SK-N-SH treated with all-trans-retinoic acid at 6 μM for 48 hours (cell line): ENCODE data around the gene MVB12B.

Experiments used
- ATAC-seq: fragments of 200-7000 bp; cut with Tn5 transposase; 3 replicates; pipeline ENCODE4 v1.9.1; 2020; ENCODE audit warnings: mild to moderate bottlenecking, moderate library complexity
- ARNTL ChIP-seq: fragments of 450-650 bp; formaldehyde crosslinking; IDR thresholded peaks from 2 replicates; pipeline ENCODE4 v1.5.0; 2020; ENCODE audit warnings: low read depth, mild to moderate bottlenecking, moderate library complexity, borderline replicate concordance
- BACH2 ChIP-seq: fragments of 250-450 bp; sonication (Bioruptor Pico); IDR thresholded peaks from 2 replicates; pipeline ENCODE4 v1.9.0; 2021; ENCODE audit warnings: mild to moderate bottlenecking, borderline replicate concordance
- CSDC2 ChIP-seq: fragments of 250-450 bp; sonication (Bioruptor Pico); IDR thresholded peaks from 2 replicates; pipeline ENCODE4 v1.5.0; 2020; ENCODE audit warnings: mild to moderate bottlenecking, moderate library complexity
- GLIS3 ChIP-seq: fragments of 250-450 bp; sonication (Bioruptor Pico); IDR thresholded peaks from 2 replicates; pipeline ENCODE4 v1.5.0; 2020; ENCODE audit warnings: mild to moderate bottlenecking, moderate library complexity
- ISL1 ChIP-seq: fragments of 250-450 bp; sonication (Bioruptor Pico); IDR thresholded peaks from 2 replicates; pipeline ENCODE4 v2.1.2; 2022; ENCODE audit warnings: mild to moderate bottlenecking, moderate library complexity
- OSR1 ChIP-seq: fragments of 250-450 bp; sonication (Bioruptor Pico); IDR thresholded peaks from 2 replicates; pipeline ENCODE4 v1.8.0; 2022; ENCODE audit warnings: moderate library complexity, mild to moderate bottlenecking, inconsistent platforms
- PPARA ChIP-seq: fragments of 250-450 bp; sonication (Bioruptor Pico); IDR thresholded peaks from 2 replicates; pipeline ENCODE4 v1.5.0; 2020; ENCODE audit warnings: mild to moderate bottlenecking, borderline replicate concordance
- RARB ChIP-seq: fragments of 250-450 bp; sonication (Bioruptor Pico); IDR thresholded peaks from 2 replicates; pipeline ENCODE4 v1.8.0; 2021; ENCODE audit warnings: mild to moderate bottlenecking, moderate library complexity
- SNAI2 ChIP-seq: fragments of 250-450 bp; sonication (Bioruptor Pico); IDR thresholded peaks from 2 replicates; pipeline ENCODE4 v1.5.0; 2020; ENCODE audit warnings: mild to moderate bottlenecking, moderate library complexity
- TCF4 ChIP-seq: fragments of 250-450 bp; sonication (Bioruptor Pico); IDR thresholded peaks from 2 replicates; pipeline ENCODE4 v1.8.0; 2021; ENCODE audit warnings: mild to moderate bottlenecking, moderate library complexity, borderline replicate concordance
- TOX ChIP-seq: fragments of 250-450 bp; sonication (Bioruptor Pico); IDR thresholded peaks from 2 replicates; pipeline ENCODE4 v1.8.0; 2021; ENCODE audit warnings: mild to moderate bottlenecking, moderate library complexity, borderline replicate concordance
- ZC3H10 ChIP-seq: fragments of 250-450 bp; sonication (Bioruptor Pico); IDR thresholded peaks from 2 replicates; pipeline ENCODE4 v1.5.1; 2021; ENCODE audit warnings: mild to moderate bottlenecking, moderate library complexity
- ZFP3 ChIP-seq: fragments of 250-450 bp; sonication (Bioruptor Pico); IDR thresholded peaks from 2 replicates; pipeline ENCODE4 v1.5.0; 2020; ENCODE audit warnings: mild to moderate bottlenecking, moderate library complexity
- ZFP30 ChIP-seq: fragments of 450-650 bp; formaldehyde crosslinking; IDR thresholded peaks from 2 replicates; pipeline ENCODE4 v1.5.0; 2022; ENCODE audit warnings: mild to moderate bottlenecking, moderate library complexity
- ZNF565 ChIP-seq: fragments of 450-650 bp; formaldehyde crosslinking; conservative IDR thresholded peaks from 2 replicates; pipeline ENCODE4 v1.5.0; 2020; ENCODE audit warnings: low read depth, mild to moderate bottlenecking, moderate library complexity
- TF ChIP-seq, protein P1 (sequence below): fragments of 250-450 bp; sonication (Bioruptor Pico); IDR thresholded peaks from 2 replicates; pipeline ENCODE4 v1.5.1; 2021; ENCODE audit warnings: mild to moderate bottlenecking, moderate library complexity
- TF ChIP-seq, protein P2 (sequence below): fragments of 250-450 bp; sonication (Bioruptor Pico); IDR thresholded peaks from 2 replicates; pipeline ENCODE4 v1.8.0; 2020; ENCODE audit warnings: mild to moderate bottlenecking, moderate library complexity, borderline replicate concordance
- TF ChIP-seq, protein P3 (sequence below): fragments of 250-450 bp; sonication (Bioruptor Pico); IDR thresholded peaks from 2 replicates; pipeline ENCODE4 v1.8.0; 2021; ENCODE audit warnings: low read depth, mild to moderate bottlenecking, moderate library complexity, borderline replicate concordance
- TF ChIP-seq, protein P4 (sequence below): fragments of 250-450 bp; sonication (Bioruptor Pico); IDR thresholded peaks from 2 replicates; pipeline ENCODE4 v1.5.0; 2020; ENCODE audit warnings: mild to moderate bottlenecking, moderate library complexity
- TF ChIP-seq, protein P5 (sequence below): fragments of 250-450 bp; sonication (Bioruptor Pico); IDR thresholded peaks from 2 replicates; pipeline ENCODE4 v1.5.1; 2020; ENCODE audit warnings: low read depth, mild to moderate bottlenecking, moderate library complexity

Gene MVB12B

DNA sequence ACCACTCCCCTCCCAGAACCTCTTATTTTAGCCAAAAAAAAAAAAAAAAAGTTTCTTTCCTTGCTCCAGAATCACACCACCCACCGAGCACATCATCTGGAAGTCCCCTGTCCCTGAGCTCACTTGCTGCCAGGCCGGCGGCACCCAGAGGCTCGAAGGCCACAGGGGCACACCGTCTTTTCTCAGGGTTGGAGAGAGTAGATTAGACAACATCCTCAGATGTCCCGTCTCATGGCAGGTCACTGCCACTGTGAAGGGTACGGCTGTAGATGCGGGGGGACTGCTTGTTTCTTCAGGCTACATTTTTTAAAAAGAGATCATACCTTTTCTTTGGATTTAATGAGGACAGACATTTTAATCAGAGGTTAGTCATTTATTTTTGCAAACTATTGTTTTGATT lies 109.0 kb downstream of the MVB12B start:
- TF ChIP-seq GLIS3 (CRISPR knock-in tag) = no peak
- TF ChIP-seq, protein P1, sequence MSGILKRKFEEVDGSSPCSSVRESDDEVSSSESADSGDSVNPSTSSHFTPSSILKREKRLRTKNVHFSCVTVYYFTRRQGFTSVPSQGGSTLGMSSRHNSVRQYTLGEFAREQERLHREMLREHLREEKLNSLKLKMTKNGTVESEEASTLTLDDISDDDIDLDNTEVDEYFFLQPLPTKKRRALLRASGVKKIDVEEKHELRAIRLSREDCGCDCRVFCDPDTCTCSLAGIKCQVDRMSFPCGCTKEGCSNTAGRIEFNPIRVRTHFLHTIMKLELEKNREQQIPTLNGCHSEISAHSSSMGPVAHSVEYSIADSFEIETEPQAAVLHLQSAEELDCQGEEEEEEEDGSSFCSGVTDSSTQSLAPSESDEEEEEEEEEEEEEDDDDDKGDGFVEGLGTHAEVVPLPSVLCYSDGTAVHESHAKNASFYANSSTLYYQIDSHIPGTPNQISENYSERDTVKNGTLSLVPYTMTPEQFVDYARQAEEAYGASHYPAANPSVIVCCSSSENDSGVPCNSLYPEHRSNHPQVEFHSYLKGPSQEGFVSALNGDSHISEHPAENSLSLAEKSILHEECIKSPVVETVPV (CRISPR knock-in tag) = no peak
- no peak for TF ChIP-seq SNAI2 (CRISPR knock-in tag)
- TF ChIP-seq, protein P2, sequence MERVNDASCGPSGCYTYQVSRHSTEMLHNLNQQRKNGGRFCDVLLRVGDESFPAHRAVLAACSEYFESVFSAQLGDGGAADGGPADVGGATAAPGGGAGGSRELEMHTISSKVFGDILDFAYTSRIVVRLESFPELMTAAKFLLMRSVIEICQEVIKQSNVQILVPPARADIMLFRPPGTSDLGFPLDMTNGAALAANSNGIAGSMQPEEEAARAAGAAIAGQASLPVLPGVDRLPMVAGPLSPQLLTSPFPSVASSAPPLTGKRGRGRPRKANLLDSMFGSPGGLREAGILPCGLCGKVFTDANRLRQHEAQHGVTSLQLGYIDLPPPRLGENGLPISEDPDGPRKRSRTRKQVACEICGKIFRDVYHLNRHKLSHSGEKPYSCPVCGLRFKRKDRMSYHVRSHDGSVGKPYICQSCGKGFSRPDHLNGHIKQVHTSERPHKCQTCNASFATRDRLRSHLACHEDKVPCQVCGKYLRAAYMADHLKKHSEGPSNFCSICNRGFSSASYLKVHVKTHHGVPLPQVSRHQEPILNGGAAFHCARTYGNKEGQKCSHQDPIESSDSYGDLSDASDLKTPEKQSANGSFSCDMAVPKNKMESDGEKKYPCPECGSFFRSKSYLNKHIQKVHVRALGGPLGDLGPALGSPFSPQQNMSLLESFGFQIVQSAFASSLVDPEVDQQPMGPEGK (CRISPR knock-in tag) = no peak
- TF ChIP-seq RARB (CRISPR knock-in tag) = no peak
- no peak for TF ChIP-seq CSDC2
- TF ChIP-seq TOX = no peak
- TF ChIP-seq, protein P3, sequence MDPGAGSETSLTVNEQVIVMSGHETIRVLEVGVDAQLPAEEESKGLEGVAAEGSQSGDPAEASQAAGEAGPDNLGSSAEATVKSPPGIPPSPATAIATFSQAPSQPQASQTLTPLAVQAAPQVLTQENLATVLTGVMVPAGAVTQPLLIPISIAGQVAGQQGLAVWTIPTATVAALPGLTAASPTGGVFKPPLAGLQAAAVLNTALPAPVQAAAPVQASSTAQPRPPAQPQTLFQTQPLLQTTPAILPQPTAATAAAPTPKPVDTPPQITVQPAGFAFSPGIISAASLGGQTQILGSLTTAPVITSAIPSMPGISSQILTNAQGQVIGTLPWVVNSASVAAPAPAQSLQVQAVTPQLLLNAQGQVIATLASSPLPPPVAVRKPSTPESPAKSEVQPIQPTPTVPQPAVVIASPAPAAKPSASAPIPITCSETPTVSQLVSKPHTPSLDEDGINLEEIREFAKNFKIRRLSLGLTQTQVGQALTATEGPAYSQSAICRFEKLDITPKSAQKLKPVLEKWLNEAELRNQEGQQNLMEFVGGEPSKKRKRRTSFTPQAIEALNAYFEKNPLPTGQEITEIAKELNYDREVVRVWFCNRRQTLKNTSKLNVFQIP (CRISPR knock-in tag) = no peak
- TF ChIP-seq BACH2 (CRISPR knock-in tag) = no peak
- TF ChIP-seq TCF4 = no peak
- no peak for TF ChIP-seq OSR1 (CRISPR knock-in tag)
- TF ChIP-seq, protein P4, sequence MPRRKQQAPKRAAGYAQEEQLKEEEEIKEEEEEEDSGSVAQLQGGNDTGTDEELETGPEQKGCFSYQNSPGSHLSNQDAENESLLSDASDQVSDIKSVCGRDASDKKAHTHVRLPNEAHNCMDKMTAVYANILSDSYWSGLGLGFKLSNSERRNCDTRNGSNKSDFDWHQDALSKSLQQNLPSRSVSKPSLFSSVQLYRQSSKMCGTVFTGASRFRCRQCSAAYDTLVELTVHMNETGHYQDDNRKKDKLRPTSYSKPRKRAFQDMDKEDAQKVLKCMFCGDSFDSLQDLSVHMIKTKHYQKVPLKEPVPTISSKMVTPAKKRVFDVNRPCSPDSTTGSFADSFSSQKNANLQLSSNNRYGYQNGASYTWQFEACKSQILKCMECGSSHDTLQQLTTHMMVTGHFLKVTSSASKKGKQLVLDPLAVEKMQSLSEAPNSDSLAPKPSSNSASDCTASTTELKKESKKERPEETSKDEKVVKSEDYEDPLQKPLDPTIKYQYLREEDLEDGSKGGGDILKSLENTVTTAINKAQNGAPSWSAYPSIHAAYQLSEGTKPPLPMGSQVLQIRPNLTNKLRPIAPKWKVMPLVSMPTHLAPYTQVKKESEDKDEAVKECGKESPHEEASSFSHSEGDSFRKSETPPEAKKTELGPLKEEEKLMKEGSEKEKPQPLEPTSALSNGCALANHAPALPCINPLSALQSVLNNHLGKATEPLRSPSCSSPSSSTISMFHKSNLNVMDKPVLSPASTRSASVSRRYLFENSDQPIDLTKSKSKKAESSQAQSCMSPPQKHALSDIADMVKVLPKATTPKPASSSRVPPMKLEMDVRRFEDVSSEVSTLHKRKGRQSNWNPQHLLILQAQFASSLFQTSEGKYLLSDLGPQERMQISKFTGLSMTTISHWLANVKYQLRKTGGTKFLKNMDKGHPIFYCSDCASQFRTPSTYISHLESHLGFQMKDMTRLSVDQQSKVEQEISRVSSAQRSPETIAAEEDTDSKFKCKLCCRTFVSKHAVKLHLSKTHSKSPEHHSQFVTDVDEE = no peak
- TF ChIP-seq ZFP30 (CRISPR knock-in tag) = no peak
- TF ChIP-seq ARNTL (CRISPR knock-in tag) = no peak
- no peak for TF ChIP-seq ZNF565 (CRISPR knock-in tag)
- no peak for ATAC-seq

DNA sequence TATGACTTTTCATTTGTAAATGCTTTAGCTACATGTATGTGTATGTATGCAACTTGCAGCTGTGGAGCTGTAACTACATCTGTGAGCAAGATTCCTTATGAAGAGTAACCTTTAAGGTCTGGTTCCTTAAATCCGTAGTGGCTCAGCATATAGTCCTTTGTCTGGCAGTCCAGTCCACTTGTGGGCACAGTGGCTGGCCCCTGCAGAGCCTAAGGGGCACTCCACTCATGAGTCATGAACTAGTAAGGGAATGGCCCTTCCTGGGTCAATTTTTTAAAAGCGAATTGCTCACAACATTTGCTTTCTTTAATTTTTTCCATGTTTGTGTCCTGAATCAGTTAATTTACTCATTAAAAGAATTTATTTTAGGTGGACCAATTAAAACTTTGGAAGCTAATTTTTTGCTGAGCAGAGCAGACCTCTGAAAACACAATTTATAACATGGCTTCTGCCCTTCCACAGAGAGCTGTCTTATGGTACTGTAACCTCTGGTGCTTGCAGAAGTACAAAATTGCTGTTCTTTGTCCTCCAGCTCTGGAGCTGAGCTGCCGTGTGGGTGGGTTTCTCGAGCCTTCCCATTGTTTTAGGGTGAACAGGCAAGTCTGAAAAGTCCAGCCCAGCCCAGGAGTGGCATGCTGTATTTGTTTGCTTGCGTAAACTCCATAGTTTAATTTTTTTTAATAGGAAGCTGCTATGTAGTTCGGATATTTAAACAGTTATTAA lies 110.1 kb downstream of the MVB12B start:
- ATAC-seq = peak; percentile 70
- TF ChIP-seq PPARA (CRISPR knock-in tag) (no peak), RARB (CRISPR knock-in tag) (no peak)

DNA sequence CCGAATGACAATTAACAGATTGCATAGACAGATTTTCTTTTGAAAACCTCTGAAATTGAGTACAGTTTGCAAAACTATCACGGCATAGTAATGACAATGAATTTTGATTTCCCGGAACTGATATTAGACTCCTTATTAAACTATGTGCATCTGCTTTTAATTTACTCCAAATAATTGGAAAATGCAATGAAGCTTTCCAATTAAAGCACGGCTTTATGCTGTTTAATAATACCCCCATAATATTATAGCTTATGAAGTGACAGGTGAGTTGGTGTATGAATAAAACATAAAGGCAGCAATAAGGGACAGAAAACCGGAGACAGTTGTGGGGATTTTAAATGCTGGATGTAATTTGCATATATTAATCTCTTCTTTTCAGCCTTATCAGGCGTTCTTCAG lies 110.6 kb downstream of the MVB12B start:
- no peak for ATAC-seq
- peak; percentile 69; the same call in 1 of the 2 replicates for TF ChIP-seq TCF4
- TF ChIP-seq, protein P1 (CRISPR knock-in tag) = no peak

DNA sequence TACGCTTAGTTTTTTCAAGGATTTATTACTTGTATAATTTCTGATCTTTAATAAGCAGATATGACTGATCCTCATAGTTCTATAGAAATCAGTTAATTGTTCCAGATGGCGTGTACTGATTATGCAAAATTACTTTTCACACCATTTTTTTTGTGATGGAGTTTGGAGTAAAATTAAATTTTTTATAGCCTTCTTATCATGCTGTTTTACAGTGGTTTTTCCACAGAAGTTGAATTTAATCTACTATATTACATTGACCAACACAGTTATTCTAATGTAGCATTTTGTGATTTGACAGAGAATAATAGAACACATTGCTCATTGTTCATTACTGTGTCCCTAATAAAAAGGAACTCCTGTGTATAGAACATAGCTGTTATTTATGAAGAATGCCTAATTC lies 111.1 kb downstream of the MVB12B start:
- no peak for ATAC-seq
- TF ChIP-seq ZFP30 (CRISPR knock-in tag) (no peak), BACH2 (CRISPR knock-in tag) (no peak), SNAI2 (CRISPR knock-in tag) (no peak), PPARA (CRISPR knock-in tag) (no peak), ZFP3 (CRISPR knock-in tag) (no peak), ZC3H10 (CRISPR knock-in tag) (no peak), ISL1 (CRISPR knock-in tag) (no peak)
- TF ChIP-seq, protein P1 (CRISPR knock-in tag) = no peak
- TF ChIP-seq, protein P4 = no peak
- TF ChIP-seq, protein P5, sequence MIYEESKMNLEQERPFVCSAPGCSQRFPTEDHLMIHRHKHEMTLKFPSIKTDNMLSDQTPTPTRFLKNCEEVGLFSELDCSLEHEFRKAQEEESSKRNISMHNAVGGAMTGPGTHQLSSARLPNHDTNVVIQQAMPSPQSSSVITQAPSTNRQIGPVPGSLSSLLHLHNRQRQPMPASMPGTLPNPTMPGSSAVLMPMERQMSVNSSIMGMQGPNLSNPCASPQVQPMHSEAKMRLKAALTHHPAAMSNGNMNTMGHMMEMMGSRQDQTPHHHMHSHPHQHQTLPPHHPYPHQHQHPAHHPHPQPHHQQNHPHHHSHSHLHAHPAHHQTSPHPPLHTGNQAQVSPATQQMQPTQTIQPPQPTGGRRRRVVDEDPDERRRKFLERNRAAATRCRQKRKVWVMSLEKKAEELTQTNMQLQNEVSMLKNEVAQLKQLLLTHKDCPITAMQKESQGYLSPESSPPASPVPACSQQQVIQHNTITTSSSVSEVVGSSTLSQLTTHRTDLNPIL (CRISPR knock-in tag) = no peak
